GM18526 (cell line): ENCODE measurements around the gene RPL7A.

ENCODE experiments used
- POLR2A ChIP-seq: IDR thresholded peaks from 3 replicates; pipeline ENCODE4 v1.6.1; 2011; ENCODE audit not compliant: insufficient read length; ENCODE audit errors: extremely low read depth

Gene RPL7A

GRCh38 chr9:133344071-133344470 is 3.9 kb upstream of the RPL7A start:
- no peak for TF ChIP-seq POLR2A

- TF ChIP-seq POLR2A, result no peak
Measured at GRCh38 chr9:133344979-133345378, 3.0 kb upstream of the RPL7A start.

GRCh38 chr9:133345596-133345995 is 2.4 kb upstream of the RPL7A start:
- TF ChIP-seq POLR2A, result no peak

GRCh38 chr9:133346021-133346785 is 1.8 kb upstream of the RPL7A start:
- no peak for TF ChIP-seq POLR2A

- no peak for TF ChIP-seq POLR2A
Measured at GRCh38 chr9:133347515-133347984, 468 bp upstream of the RPL7A start.

- TF ChIP-seq POLR2A, result no peak
Measured at GRCh38 chr9:133348718-133349573, 928 bp downstream of the RPL7A start.

- TF ChIP-seq POLR2A, result no peak
Measured at GRCh38 chr9:133349965-133350616, 2.1 kb downstream of the RPL7A start.

GRCh38 chr9:133351526-133351907 is 3.5 kb downstream of the RPL7A start:
- TF ChIP-seq POLR2A, result no peak

GRCh38 chr9:133351908-133352634 is 4.1 kb downstream of the RPL7A start:
- TF ChIP-seq POLR2A, result peak; percentile 36

GRCh38 chr9:133352635-133353340 is 4.8 kb downstream of the RPL7A start:
- TF ChIP-seq POLR2A, result peak; percentile 25

- TF ChIP-seq POLR2A, result no peak
Measured at GRCh38 chr9:133353548-133353947, 5.5 kb downstream of the RPL7A start.

GRCh38 chr9:133354766-133355165 is 6.7 kb downstream of the RPL7A start:
- TF ChIP-seq POLR2A, result no peak

GRCh38 chr9:133355881-133356357 is 7.9 kb downstream of the RPL7A start:
- no peak for TF ChIP-seq POLR2A

- peak; percentile 87 for TF ChIP-seq POLR2A
Measured at GRCh38 chr9:133356391-133357091, 8.5 kb downstream of the RPL7A start, which contains the start of the genes SURF1 and SURF2. SURF1 (minus strand) TSS chr9:133356487; CDS start chr9:133356453, 34 bp downstream. SURF2 (plus strand) TSS chr9:133356550; CDS start chr9:133356593, 43 bp downstream.
